GM19452 (cell line): ENCODE results near the gene RACGAP1.

ENCODE experiments used
- ATAC-seq: cut with Tn5 transposase; IDR thresholded peaks from one replicate; pipeline ENCODE4 v1.9.1; 2021; ENCODE audit not compliant: unreplicated experiment

The RACGAP1 gene

DNA sequence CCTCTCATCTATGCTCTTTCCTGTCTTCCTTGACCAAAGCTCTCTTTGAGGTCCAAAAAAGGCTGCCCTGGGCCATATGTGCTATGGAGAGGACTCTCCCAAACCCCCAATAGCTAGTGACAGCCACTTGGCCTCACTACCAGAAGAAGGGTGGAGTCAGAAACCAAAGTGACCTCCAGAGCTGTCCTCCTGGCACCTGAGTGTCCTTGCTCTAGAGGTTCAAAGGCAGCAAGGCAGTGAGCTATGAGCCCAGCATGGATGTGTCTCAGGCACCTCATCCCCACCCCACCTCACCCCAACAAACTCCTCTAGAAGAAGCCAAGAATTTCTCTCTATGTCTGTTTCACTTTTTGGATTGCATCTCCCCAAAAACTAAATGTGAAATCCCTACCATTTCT is 67.7 kb downstream of the RACGAP1 start:
- no peak for ATAC-seq

DNA sequence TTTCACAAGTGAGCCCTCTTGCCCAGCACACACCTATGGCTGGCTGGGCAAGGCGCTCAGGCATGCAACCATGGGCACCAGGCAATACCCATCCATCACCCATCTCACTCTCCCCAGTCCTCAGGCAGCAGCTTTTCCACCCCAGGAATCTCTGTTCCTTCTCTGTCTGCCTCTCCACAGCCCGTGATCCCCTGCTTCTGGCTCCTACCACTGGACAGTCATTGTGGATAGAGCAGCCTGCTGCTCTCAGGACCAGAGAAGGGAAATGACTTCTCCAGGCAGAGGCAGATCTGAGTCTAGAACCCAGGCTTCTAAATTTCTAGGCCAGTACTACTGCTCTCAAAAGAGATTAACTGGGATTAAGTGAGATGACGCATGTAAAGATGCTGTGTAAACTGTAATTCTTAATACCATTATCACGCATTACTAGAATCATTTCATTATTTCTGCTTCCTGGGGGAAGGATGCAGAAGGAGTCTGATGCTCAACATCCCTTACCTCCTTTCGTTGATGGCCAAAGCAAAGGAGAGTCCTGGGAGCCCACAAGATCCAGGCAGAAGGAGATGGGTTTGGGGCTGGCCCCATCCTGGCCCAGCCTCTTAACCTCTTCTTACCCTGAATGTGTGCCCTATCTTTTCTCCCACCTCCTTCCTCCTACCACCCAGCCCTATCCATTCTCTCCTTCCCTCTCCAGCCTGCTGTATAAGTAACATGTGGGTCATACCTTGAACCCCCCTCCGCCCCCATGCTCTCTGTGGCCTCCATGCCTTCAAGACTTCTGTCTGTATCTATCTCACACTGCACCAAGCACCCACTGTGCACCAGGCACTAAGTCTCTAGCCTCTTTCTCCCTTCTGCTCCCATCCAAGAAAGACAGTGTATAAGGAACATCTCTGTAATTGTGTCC is 68.4 kb downstream of the RACGAP1 start:
- no peak for ATAC-seq

DNA sequence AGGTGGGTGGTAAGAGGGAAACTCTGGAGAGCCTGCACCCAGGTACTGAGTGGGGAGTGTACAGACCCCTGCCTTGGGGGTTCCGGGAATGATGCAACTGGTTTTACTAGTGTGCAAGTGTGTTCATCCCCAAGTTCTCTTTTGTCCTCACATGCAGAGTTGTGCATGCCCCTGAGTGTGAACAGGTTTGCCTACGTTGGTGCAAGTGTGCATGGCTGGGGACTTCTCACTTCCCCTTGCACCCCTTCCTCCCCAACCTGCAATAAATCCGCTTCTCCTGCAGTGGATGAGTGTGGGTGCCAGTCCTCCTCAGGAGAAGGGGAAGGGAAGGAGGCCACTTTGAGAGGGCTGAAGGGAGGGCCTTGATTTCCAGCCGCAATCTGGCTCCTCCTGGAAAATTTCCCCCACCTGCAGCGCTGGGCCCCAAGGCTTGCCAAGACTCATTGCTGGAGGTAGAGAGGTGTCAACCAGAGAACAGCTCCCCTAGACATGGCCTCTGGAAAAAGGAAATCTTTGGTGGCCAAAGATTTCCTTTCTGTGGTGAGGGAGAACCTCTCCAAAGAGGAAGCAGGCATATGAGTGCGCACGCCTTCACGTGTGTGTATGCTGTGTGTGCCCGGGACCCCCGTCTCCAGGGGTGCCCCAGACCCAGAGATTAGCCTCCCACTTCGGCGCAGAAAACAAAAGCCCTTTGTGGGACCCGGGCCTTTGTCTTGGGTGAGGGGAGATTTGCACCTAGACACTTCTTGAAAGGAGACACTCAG is 69.2 kb downstream of the RACGAP1 start:
- ATAC-seq: no peak

DNA sequence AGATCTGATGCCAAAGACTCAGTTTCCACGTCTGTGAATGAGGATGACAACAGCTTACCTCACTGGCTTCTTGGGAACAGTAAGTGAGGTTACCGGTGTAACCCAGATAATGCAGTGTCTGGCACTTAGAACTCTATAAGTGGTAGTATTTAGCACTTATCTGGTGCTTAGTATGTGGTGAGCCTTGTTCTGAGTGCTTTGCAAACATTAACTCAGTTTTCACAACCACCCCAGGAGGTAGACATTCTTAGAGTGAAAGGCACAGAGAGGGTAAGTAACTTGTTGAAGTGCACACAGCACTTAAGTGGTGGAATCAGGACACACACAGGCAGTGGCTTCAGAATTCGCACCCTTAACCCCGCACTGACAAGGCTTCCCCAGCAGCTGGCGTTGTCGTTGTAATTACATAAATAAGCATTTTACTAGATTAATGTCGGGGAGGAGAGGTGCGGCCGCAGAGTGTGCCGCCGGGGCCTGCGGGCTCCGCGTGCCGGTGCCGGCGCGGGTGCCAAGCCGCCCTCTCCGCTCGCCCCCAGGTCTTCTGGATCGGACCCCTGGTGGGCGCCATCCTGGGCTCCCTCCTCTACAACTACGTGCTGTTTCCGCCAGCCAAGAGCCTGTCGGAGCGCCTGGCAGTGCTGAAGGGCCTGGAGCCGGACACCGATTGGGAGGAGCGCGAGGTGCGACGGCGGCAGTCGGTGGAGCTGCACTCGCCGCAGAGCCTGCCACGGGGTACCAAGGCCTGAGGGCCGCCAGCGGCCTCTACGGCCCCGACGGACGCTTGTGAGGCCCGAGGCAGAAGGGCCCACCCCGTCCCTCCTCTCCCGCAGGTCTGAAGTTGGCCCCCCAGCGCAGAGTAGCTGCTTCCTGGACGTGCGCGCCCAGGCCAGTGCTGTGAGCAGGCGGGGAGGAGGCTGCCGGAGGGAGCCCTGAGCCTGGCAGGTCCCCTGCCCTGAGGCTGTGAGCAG is 70.1 kb downstream of the RACGAP1 start:
- ATAC-seq: no peak

DNA sequence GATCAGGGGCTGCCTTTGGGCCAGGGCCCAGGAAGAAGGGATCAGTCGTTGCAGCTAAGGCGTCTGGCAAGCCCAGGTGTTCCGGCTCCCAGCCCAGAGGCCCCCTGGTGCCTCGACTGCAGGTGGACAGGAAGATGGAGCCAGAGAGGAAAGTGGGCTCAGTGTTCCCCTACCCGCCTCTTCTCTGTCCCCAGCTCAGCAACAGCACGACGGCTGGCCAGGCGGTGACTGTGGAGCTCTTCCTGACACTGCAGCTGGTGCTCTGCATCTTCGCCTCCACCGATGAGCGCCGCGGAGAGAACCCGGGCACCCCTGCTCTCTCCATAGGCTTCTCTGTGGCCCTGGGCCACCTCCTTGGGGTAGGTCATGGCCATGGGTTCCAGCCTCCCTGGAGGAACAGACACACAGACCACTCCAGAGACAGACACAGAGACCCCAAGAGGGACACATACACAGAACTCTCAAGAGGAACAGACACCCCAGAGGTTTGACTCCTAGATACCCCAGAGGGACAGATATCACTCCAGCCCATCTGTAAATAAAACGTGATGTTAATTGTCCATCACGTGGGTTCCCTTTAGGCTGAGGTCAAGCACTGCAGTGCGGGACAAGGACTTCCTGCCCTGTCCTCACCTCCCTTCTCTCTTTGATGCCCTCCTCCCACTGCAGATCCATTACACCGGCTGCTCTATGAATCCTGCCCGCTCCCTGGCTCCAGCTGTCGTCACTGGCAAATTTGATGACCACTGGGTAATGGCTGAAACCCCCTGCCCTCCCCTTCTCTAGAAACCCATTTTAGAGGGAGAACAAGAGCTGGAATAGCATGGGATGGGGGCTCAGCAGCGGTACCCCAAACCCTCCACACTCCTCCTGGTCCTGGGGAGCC is 71.1 kb downstream of the RACGAP1 start:
- ATAC-seq: no peak

DNA sequence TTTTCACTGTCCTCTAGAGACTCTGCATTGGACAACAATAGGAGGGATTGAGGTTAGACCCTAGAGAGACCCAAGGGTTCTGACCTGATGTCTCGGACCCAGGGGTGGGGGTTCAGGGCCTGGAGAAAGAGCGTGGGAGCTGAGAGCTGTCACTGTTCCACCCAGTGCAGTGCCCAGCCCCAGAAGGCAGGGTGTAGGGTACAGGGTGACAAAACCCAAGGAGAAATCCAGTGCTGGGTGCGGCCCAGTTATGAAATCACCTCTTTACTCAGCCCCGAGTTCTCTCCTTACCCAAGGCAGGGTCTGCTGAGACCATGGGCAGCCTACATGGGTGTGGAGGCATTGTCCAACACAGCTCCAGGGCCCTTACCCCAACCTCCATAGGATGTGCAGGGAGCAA is 72.1 kb downstream of the RACGAP1 start:
- no peak for ATAC-seq

DNA sequence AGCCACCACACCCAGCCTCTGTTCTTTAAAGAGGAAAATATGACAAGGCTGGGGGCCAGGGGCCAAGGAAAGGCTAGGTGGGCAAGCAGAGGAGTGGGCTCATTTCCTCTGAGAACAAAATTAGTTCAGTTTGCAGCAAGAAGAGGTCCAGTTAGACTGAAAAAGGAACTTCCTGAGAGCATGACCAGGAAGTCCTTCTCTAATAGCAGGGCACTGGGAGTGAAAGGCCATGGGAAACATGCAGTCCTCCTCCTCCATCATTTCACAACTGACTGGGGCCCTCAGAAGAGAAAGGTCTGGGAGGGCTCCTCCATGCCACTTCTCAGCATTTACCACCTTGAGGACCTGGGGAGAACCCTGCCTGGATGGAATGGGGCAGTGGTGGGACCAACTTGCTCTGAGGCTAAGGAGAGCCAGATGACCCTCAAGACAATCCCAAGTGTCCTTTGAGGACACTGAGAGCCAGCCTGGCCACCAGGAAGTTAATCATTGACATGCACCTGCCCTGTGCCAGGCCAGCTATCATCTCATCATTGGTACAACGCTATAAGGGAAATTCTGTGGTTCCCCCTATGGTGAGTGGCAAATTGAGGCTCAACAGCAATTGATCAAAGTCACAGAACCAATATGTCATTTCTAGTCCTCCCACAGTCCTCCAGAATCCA is 72.8 kb downstream of the RACGAP1 start:
- ATAC-seq: no peak

DNA sequence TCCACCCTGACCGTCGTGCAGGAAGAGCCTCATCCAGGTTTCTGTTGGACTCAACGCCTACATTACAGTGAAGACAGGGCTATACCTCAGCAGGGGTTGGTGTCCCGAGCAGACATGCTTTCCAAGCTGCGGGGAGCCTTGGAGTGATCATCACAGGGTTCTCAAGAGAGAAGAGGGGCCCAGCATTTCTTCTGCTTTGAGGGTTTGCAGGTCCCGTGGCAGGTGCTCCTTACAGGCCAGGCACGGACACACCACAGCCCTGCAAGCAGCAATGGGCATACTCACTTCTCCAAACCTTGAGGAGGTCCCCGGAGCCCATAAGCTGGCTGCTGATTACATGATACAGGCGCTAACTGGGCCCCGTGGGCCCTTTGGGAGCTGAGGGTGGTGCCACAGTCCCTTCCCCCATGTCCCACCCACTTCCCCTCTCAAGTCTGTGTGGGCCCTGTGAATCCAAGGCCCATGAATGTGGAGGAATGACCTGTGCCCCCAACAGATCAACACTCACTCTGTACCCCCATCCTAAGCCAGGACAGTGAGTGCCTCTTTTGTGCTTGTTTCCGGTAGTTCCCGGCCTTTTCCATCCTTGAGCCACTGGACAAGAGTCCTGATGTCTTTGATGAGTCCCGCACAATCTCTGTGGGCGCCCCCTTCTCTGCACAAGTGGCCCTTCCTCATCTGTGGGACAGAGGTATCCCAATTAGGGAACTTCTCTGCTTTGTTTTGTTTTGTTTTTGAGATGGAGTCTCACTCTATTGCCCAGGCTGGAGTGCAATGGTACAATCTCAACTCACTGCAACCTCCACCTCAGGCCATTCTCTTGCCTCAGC is 73.7 kb downstream of the RACGAP1 start:
- no peak for ATAC-seq

DNA sequence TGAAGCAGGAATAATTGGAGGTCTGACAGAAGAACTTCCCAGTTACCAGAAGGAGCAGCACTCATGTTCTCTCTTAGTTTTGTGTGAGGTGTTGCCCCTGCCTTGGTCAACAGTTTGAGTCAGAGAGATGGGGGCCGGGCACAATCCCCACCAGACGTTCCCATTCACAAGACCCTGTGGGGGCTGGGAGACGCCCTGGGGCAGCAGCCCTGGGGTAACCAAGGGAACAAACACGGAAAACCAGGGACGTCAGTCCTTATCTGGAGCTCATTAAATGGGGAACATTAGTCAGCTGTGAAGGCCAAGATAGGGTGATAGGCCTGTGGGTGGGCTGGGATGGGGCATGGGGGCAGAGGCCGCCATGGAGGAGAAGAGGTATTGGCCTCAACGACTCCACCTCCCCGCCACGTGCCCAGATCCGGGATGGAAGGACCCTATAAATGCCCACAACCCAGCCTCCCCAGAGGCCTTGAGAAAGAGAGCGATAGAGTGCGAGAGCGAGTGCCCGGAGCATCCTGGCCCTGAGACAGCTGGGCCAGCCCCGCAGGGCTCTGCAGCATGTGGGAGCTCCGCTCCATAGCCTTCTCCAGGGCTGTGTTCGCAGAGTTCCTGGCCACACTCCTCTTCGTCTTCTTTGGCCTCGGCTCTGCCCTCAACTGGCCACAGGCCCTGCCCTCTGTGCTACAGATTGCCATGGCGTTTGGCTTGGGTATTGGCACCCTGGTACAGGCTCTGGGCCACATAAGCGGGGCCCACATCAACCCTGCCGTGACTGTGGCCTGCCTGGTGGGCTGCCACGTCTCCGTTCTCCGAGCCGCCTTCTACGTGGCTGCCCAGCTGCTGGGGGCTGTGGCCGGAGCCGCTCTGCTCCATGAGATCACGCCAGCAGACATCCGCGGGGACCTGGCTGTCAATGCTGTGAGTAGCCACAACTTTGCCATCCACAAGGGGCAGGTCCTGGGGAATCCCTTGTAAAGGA is 74.7 kb downstream of the RACGAP1 start, which contains the start of gene AQP2:
Gene AQP2, plus strand, starts transcription at position 465 of the 979 bp plus-strand sequence. Its CDS starts 94 bp downstream, at position 559.
- ATAC-seq: no peak

DNA sequence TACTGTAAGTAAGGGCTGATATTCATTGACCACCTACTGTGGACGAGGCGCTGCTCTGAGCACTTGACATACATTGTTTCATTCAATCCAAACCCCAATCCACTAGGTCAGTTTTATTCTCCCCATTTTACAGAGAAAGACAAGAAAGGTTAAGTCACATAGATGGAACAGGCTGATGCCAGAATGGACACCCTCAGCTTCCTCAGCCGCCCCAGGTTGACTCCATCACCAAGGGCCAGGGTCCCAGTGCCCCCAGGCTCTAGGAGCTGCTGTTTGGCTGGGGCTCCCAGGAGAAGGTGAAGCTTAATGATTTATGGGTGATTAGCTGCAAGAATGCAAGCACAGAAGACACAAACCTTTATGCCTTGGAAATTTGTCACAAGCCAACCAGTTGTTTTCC is 75.4 kb downstream of the RACGAP1 start:
- no peak for ATAC-seq

DNA sequence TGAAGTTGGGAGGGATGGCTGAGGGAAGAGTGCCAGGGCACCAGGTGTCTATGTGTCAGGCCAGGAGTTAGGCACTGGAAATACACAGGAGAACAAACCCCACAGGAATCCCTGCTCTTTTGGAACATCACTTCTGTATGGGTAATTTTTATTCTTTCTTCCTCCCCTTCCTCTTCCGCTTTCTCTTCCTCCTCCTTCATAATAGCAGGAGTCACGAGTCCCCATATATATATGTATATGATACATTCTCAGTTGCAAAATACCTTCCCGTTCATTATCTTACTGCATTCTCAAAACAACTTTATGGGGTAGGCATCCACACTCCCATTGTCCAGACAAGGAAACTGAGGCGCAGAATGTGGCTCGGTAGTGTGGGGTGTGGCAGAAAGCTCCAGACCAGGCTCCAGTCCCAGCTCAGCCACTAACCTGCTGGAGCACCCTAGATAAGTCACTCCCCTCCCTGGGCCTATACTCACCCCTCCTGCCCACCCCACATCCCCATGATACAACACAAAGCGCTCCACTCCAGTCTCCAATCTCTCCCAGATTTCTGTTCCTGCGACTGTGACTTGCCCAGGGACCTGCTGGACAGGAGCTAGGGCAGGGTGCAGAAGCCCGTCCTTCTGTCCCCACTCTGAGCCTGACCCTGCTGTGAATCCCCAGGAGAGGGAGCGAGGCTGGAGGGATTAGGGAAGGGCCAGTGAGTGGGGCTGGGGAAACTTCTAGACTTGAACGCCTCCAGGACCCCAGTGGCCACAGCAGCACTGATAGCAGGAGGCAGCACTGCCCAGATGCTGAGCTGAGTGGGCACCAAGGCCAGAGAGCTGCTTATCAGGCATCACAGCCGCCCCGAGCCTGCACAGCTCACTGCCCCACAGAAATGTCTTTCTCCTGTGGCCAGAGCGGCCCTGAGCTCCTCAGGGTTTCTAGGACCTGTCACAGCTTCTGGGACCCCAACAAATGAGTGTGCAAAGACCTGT is 76.1 kb downstream of the RACGAP1 start:
- ATAC-seq: no peak

DNA sequence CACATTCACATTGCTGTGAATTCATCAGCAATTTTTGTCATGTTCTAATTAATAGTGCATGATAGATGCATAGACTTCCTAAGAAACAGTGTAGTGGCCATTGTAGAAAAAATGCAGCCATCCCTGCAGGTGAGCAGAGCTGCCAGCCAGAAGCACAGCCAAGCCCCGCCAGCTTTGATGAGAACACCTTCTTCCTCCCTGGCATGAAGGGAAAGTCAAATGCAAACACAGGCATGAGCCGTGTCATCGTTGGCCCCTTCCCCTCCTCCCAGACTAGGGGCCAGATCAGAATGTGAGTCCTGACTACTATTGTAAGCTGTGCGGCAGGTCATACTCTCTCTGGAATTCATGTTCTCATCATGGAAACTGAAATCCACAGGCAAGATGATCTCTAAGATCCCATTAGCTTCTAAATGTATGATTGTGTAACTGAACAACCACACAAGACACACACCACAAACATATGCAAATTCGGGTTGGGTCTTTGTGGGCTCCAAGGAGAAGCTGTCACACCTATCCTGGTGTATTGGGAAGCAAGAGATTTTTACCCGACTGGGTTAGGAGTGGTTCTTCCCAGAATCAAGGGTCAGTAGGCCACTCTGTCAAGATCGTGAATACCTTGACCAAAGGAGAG is 77.6 kb downstream of the RACGAP1 start:
- no peak for ATAC-seq

DNA sequence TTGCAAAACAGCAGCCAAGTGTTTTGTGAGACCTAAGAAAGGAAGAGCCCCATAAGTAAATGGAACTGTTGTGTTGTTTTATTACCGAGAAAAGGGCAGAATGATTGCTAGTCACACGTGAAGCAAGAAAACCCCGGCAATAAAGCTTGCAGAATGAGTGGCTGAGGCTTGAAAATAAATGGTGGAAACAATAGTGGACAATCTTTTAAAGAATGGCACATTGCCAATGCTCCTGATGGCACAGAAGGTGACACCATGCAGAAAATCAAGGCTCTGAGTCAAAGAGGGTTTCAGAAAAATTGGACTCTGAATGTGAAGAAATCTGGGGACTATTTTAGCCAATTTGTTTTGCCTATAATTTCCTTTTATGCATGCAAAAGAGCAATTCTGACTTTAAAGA is 78.8 kb downstream of the RACGAP1 start:
- ATAC-seq: no peak

DNA sequence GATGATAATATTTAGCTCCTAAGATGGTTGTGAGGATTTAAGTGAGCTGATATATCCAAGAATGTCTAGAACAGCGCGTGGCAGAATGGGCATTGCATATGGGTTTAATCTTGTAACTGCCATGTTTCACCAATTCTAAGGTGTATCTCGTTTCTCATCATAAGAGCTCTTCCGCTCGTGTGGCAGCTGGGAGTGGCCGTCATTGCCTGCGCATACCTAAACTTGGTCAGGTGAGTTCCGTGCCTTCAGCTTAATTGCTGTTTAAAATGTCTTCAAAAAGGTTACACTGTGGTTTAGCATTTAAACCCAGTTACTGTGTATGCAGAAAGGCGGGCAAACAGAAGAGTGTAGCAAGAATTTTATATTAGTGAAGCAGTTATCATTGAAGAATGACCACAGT is 79.2 kb downstream of the RACGAP1 start:
- ATAC-seq: no peak

DNA sequence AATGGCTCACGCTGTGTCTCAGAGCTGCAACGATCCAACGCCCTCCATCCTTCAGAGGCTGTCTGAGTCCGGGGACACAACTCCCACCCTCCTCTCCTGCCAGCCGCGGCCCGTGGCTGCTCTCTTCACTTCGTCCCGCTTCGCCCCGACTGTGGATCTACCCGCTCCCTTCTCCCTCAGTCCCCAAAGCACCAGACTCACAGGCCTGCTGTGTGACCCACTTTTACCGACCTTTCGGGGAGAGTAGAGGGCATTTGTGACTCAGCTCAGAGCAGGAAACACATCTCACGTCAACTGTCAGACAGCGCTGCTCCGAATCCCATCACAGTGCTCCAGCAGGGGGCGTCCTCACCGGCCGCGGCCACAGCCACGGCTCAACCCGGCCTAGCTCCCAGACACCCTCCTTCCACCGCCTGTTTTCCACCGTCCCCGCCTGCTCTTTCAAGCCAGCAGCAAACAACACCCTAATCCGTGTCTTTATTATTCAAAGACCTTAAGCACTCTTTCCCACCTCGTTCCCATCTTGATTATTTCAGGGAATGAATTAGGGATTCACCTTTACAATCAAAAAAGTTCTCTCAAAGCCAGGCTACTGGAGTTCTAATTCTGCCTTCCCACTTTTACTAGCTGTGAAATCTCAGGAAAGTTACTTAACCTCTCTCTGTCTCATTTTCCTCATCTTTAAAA is 79.8 kb downstream of the RACGAP1 start:
- peak; percentile 71 for ATAC-seq
